HCT116 (cell line): ENCODE data around the gene PPP1R1B. TPM values are rescaled to one million over a fixed set of nuclear protein-coding genes. Genes with fewer than 3 reads are reported as not detected.

Experiments
- ATAC-seq: fragments of 200-7000 bp; cut with Tn5 transposase; 2 replicates; pipeline ENCODE4 v1.9.1; 2020; ENCODE audit warnings: mild to moderate bottlenecking, moderate library complexity
- BruUV-seq: library from RNA; stranded (reverse); fragments of 400-500 nt; replicated peaks from 2 replicates; lab custom pipeline; 2021; lab: Mats Ljungman, UMichigan
- CTCF ChIA-PET: fragments of 300-600 bp; sonication (Branson Sonifier 250); formaldehyde crosslinking; loops from one replicate; lab custom pipeline; 2021; ENCODE audit warnings: antibody characterized with exemption; lab: Charles Lee
- POLR2A ChIA-PET: fragments of 300-600, 350-600 bp; sonication (Branson Sonifier 250); formaldehyde crosslinking; loops from one replicate; lab custom pipeline; 2021; ENCODE audit warnings: antibody characterized with exemption; lab: Charles Lee
- RAD21 ChIA-PET, 2 experiments: fragments of 300-600 bp; sonication (Branson Sonifier 250); formaldehyde crosslinking; loops; one replicate each; lab custom pipeline; 2023; ENCODE audit warnings: low total read pairs in 2 of 2; ENCODE audit not compliant: uncharacterized antibody in 2 of 2, unreplicated experiment in 2 of 2, low non-redundant PET in 1 of 2; lab: Charles Lee
- DNase-seq: peaks from one replicate; pipeline ENCODE4 v3.0.0-alpha.2; 2010; ENCODE audit warnings: low read depth, low spot score
- H2AFZ ChIP-seq: fragments of 200-600 bp; shearing (Covaris generic), sonication (generic); 2 replicates; pipeline ENCODE4 v1.6.1; 2017; ENCODE audit warnings: low read depth, mixed run types, mixed read lengths, antibody characterized with exemption, low read length; ENCODE audit not compliant: poor library complexity, severe bottlenecking
- H3K27ac ChIP-seq: 2 replicates; pipeline ENCODE4 v1.5.1; 2012; ENCODE audit warnings: low read depth, low read length
- H3K27me3 ChIP-seq: fragments of 200-600 bp; sonication (generic); 2 replicates; pipeline ENCODE4 v1.6.1; 2016; ENCODE audit warnings: mixed run types, low read length, mixed read lengths; ENCODE audit not compliant: insufficient read depth
- H3K36me3 ChIP-seq, 2 experiments: fragments of 200-500 bp in 1 of 2; fragments of 200-600 bp in 1 of 2; sonication (Bioruptor generic) in 1 of 2; sonication (generic) in 1 of 2; 2 replicates each; pipeline versions ENCODE4 v1.5.1 to v1.6.1; 2014 to 2016; ENCODE audit warnings: low read length in 2 of 2, inconsistent platforms in 1 of 2, mixed read lengths in 1 of 2, mixed run types in 1 of 2; ENCODE audit not compliant: insufficient read depth in 2 of 2, control insufficient read depth in 1 of 2
- H3K4me1 ChIP-seq, 2 experiments: fragments of 200-600 bp in 1 of 2; sonication (generic) in 1 of 2; 2 replicates each; pipeline versions ENCODE4 v1.5.1 to v1.6.1; 2012 to 2017; ENCODE audit warnings: low read length in 2 of 2, inconsistent platforms in 1 of 2, mild to moderate bottlenecking in 1 of 2, mixed read lengths in 1 of 2, mixed run types in 1 of 2, moderate library complexity in 1 of 2; ENCODE audit not compliant: insufficient read depth in 2 of 2, control insufficient read depth in 1 of 2
- H3K4me2 ChIP-seq: fragments of 200-600 bp; sonication (generic); 2 replicates; pipeline ENCODE4 v1.6.1; 2017; ENCODE audit warnings: mixed run types, low read length, mixed read lengths
- H3K4me3 ChIP-seq, 2 experiments: fragments of 200-600 bp in 1 of 2; sonication (generic) in 1 of 2; replicated peaks in 1 of 2; 2 replicates each; pipeline ENCODE4 v1.5.1; 2011 to 2016; ENCODE audit warnings: low read length in 2 of 2, control low read depth in 1 of 2, low read depth in 1 of 2, mild to moderate bottlenecking in 1 of 2, mixed read lengths in 1 of 2, mixed run types in 1 of 2
- H3K79me2 ChIP-seq: fragments of 200-600 bp; sonication (generic); 2 replicates; pipeline ENCODE4 v1.6.1; 2017; ENCODE audit warnings: mild to moderate bottlenecking, mixed run types, low read length, moderate library complexity, mixed read lengths; ENCODE audit not compliant: insufficient read depth
- H3K9ac ChIP-seq: fragments of 200-600 bp; sonication (generic); 2 replicates; pipeline ENCODE4 v1.6.1; 2016; ENCODE audit warnings: low read length, mixed read lengths
- H3K9me2 ChIP-seq: fragments of 200-600 bp; sonication (generic), shearing (Covaris generic); 2 replicates; pipeline ENCODE4 v1.6.1; 2017; ENCODE audit warnings: mixed run types, mild to moderate bottlenecking, moderate library complexity; ENCODE audit not compliant: insufficient read depth
- H3K9me3 ChIP-seq, 2 experiments: fragments of 200-500 bp in 1 of 2; fragments of 200-600 bp in 1 of 2; sonication (Bioruptor generic) in 1 of 2; sonication (generic) in 1 of 2; 2 replicates each; pipeline ENCODE4 v1.6.1; 2014 to 2017; ENCODE audit warnings: low read length in 2 of 2, mixed read lengths in 2 of 2, inconsistent platforms in 1 of 2, low read depth in 1 of 2, mild to moderate bottlenecking in 1 of 2, mixed run types in 1 of 2, moderate library complexity in 1 of 2; ENCODE audit not compliant: control insufficient read depth in 1 of 2, insufficient read depth in 1 of 2
- H4K20me1 ChIP-seq: fragments of 200-600 bp; sonication (generic), shearing (Covaris generic); 2 replicates; pipeline ENCODE4 v1.6.1; 2017; ENCODE audit warnings: mixed run types, mild to moderate bottlenecking, moderate library complexity; ENCODE audit not compliant: insufficient read depth
- CBX3 ChIP-seq: IDR thresholded peaks from 2 replicates; pipeline ENCODE4 v1.6.1; 2012; ENCODE audit warnings: low read depth
- CEBPB ChIP-seq: IDR thresholded peaks from 2 replicates; pipeline ENCODE4 v1.6.1; 2012; ENCODE audit warnings: low read depth
- ELF1 ChIP-seq: IDR thresholded peaks from 2 replicates; pipeline ENCODE4 v1.6.1; 2012; ENCODE audit warnings: low read depth, borderline replicate concordance
- EZH2 ChIP-seq: fragments of 200-600 bp; sonication (generic); IDR thresholded peaks from 2 replicates; pipeline ENCODE4 v1.6.1; 2017; ENCODE audit warnings: antibody characterized with exemption, mixed run types
- EZH2phosphoT487 ChIP-seq: fragments of 200-600 bp; IDR thresholded peaks from 2 replicates; pipeline ENCODE4 v1.6.1; 2018; ENCODE audit warnings: antibody characterized with exemption, borderline replicate concordance
- POLR2A ChIP-seq: IDR thresholded peaks from 2 replicates; pipeline ENCODE4 v1.7.0; 2011; ENCODE audit warnings: borderline replicate concordance; ENCODE audit not compliant: insufficient read depth, insufficient read length; ENCODE audit errors: extremely low read depth
- POLR2AphosphoS5 ChIP-seq: IDR thresholded peaks from 2 replicates; pipeline ENCODE4 v1.6.1; 2011; ENCODE audit warnings: mild to moderate bottlenecking, low read depth, low read length, moderate library complexity
- SRF ChIP-seq: IDR thresholded peaks from 2 replicates; pipeline ENCODE4 v1.6.1; 2012; ENCODE audit warnings: low read depth
- TCF7L2 ChIP-seq: IDR thresholded peaks from 2 replicates; pipeline ENCODE4 v1.7.0; 2011; ENCODE audit warnings: borderline replicate concordance, inconsistent platforms; ENCODE audit not compliant: insufficient read depth, insufficient read length; ENCODE audit errors: extremely low read depth
- YY1 ChIP-seq: IDR thresholded peaks from 2 replicates; pipeline ENCODE4 v1.6.1; 2011; ENCODE audit warnings: low read length, low read depth, moderate library complexity, mild to moderate bottlenecking; ENCODE audit not compliant: insufficient replicate concordance; ENCODE audit errors: extremely low read depth
- ZFX ChIP-seq: fragments of 450-650 bp; IDR thresholded peaks from 2 replicates; pipeline ENCODE4 v1.6.1; 2017
- ZNF274 ChIP-seq: fragments of 200-500 bp; sonication (Bioruptor generic); IDR thresholded peaks from 2 replicates; pipeline ENCODE4 v1.6.1; 2014; ENCODE audit warnings: mild to moderate bottlenecking, low read depth, low read length, inconsistent platforms
- intact Hi-C: fragments of 100-400 bp; cut with micrococcal nuclease; formaldehyde crosslinking; loops from 2 replicates; pipeline ENCODE4 v1.10.0; 2022
- total RNA-seq: library from RNA; stranded (reverse); gene quantifications from one replicate; pipeline ENCODE4 v1.2.1, GENCODE V29; 2021; ENCODE audit not compliant: unreplicated experiment
- TF ChIP-seq, protein P1 (sequence below): IDR thresholded peaks from 2 replicates; pipeline ENCODE4 v1.6.1; 2012

Gene PPP1R1B
- total RNA-seq, 1 experiment from 2014 or later = 0.49 TPM

DNA sequence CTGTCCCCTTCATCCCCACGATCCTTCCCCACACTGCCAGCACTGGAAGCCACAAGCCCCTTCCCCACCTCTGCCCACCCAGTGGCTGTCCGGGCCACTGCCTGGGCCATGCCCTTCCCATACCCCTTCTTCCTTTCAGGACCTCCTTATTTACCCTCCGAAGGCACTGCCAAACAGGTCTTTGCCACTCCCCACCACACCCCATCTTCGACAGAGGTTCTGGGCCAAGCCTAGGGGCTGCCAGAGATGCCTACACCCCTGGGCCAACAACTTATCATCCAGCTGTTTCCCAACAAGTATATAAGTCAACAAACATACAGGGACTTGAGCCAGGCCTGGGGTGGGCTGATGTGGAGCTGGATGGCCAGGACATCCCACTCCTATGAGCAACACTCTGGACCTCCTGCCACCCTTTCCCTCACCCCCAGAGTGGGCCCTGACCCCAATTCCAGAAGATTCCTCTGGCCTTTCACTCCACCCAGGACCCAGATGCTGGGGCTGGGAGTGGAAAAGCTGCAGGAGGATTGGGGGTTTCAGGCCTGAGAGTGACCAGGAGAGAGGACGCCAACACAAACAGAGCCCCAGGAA is 1.5 kb upstream of the PPP1R1B start:
- H3K4me3 ChIP-seq = no peak overlapping the region
- intact Hi-C loops = no loop called here
- peaks cover 9 to 23% of the 10 kb centered on the region in 2 experiments; a peak in 3 of 4 replicates for H3K4me1 ChIP-seq
- BruUV-seq = no TSS peak
- ATAC-seq (no peak), DNase-seq (no peak)
- ChIA-PET POLR2A (no interaction called here), CTCF (interaction anchor here (0.6 to 8.4 kb wide), 3 partner anchors 6 to 28 kb away, joined by 3 to 157 read pairs (median 4); no protein-coding TSS in a partner anchor), RAD21 (no interaction called here)
- no peak overlapping the region for H3K4me2 ChIP-seq
- no peaks in the 10 kb centered on the region for H3K9me2 ChIP-seq
- H3K27me3 ChIP-seq = no peaks in the 10 kb centered on the region
- no peaks in the 10 kb centered on the region for H3K36me3 ChIP-seq
- H2AFZ ChIP-seq = no peak overlapping the region
- no peak overlapping the region for H3K27ac ChIP-seq
- H4K20me1 ChIP-seq = no peaks in the 10 kb centered on the region
- TF ChIP-seq CBX3 (no peak), ELF1 (no peak), SRF (no peak), YY1 (no peak), ZNF274 (no peak), CEBPB (no peak)
- TF ChIP-seq, protein P1, sequence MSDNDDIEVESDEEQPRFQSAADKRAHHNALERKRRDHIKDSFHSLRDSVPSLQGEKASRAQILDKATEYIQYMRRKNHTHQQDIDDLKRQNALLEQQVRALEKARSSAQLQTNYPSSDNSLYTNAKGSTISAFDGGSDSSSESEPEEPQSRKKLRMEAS = no peak
- H3K79me2 ChIP-seq = no peaks in the 10 kb centered on the region
- no peak overlapping the region for H3K9ac ChIP-seq
- no peaks in the 10 kb centered on the region for H3K9me3 ChIP-seq

DNA sequence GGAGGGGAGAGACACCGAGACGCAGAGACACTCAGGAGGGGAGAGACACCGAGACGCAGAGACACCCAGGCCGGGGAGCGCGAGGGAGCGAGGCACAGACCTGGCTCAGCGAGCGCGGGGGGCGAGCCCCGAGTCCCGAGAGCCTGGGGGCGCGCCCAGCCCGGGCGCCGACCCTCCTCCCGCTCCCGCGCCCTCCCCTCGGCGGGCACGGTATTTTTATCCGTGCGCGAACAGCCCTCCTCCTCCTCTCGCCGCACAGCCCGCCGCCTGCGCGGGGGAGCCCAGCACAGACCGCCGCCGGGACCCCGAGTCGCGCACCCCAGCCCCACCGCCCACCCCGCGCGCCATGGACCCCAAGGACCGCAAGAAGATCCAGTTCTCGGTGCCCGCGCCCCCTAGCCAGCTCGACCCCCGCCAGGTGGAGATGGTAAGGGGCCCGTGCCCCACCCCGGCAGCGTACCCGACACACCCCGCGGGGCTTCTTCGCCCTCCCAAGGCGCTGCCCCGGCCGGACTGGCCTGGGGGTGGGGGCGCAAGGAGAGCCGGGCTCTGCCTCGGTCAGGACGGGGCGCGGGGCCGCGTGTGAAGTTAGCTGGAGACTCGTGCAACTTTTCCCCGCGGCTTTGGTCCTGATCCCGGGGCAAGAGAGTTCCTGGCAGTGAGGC is 427 bp downstream of the PPP1R1B start:
- Histone ChIP-seq H4K20me1 (no peaks in the 10 kb centered on the region), H3K27ac (no peak overlapping the region), H2AFZ (no peak overlapping the region), H3K4me3 (no peak overlapping the region), H3K9ac (no peak overlapping the region), H3K9me3 (no peaks in the 10 kb centered on the region), H3K4me2 (no peak overlapping the region), H3K27me3 (no peaks in the 10 kb centered on the region), H3K4me1 (peaks cover 22 to 39% of the 10 kb centered on the region in 2 experiments), H3K36me3 (no peaks in the 10 kb centered on the region), H3K79me2 (no peaks in the 10 kb centered on the region), H3K9me2 (no peaks in the 10 kb centered on the region)
- intact Hi-C loops = no loop called here
- DNase-seq (no peak), ATAC-seq (no peak)
- RAD21 ChIA-PET = no interaction called here
- no TSS peak for BruUV-seq
- POLR2A ChIA-PET = no interaction called here
- CTCF ChIA-PET = interaction anchor here (2.2 kb wide), 1 partner anchor 27 kb away, joined by 8 read pairs; no protein-coding TSS in a partner anchor
- TF ChIP-seq TCF7L2 (no peak), POLR2AphosphoS5 (no peak), ELF1 (no peak), ZFX (no peak), EZH2phosphoT487 (no peak), SRF (no peak), POLR2A (no peak), EZH2 (no peak)
